NCI-H526 (cell line): Measurements from ENCODE around the gene AADACL2.
"Not testable (repeated sequence)": the region's sequence is repeated elsewhere in the genome, so short reads cannot be mapped to it uniquely, and the experiment has no call there.

Experiments
- DNase-seq, 2 experiments: peaks; one replicate each; lab custom pipeline; 2025; lab: John Stamatoyannopoulos, UW

AADACL2 gene, protein sequence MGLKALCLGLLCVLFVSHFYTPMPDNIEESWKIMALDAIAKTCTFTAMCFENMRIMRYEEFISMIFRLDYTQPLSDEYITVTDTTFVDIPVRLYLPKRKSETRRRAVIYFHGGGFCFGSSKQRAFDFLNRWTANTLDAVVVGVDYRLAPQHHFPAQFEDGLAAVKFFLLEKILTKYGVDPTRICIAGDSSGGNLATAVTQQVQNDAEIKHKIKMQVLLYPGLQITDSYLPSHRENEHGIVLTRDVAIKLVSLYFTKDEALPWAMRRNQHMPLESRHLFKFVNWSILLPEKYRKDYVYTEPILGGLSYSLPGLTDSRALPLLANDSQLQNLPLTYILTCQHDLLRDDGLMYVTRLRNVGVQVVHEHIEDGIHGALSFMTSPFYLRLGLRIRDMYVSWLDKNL

DNA sequence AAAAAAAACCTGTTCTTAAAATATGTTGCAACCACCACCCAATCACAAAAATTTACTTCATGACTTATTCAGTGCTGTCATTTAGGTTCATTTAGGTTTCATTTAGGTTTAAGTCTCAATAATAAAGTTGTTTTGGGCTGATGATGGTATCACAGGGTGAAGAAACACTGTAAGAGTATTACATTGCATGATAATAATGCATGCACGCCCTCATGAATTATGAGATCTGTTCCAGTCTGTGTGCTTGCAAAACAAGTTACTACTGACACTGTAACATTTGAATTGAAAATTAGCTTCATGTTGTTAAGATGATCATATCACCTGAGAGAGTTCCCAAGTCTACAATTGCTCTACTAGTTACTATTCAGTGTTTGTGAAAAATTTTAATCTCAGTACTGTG is at the start of gene AADACL2:
Gene AADACL2, plus strand, starts transcription at position 315 of the 400 bp plus-strand sequence. CDS start 109 bp downstream, outside the sequence.
- DNase-seq: peak; percentile 87 to 93

GRCh38 chr3:151684094-151684493 is 49.6 kb upstream of the AADACL2 start:
- no peak for DNase-seq

- peak; percentile 91 to 96 for DNase-seq
Measured at GRCh38 chr3:151686257-151686656, 47.5 kb upstream of the AADACL2 start.

- no peak for DNase-seq
Measured at GRCh38 chr3:151687076-151687475, 46.7 kb upstream of the AADACL2 start.

GRCh38 chr3:151688571-151688970 is 45.2 kb upstream of the AADACL2 start:
- no peak for DNase-seq

DNA sequence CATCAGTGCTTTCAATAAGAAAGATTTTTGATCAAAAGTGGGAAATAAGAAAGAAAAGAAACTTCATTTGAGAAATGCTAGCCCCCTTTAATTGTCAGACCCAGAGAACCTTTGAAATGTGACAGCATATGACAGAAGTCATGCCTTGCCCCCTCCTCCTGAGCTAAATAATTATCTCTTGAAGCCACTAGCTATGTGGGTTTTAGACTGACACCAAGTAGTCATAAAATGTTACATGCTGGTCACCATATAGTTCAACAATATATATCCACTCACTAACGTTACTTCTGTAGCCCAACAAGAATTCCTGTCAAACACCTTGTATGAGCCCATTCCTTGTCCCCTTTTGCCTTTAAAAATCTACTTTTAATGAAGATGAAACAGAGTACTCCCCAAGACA is 43.1 kb upstream of the AADACL2 start:
- DNase-seq: no peak

DNA sequence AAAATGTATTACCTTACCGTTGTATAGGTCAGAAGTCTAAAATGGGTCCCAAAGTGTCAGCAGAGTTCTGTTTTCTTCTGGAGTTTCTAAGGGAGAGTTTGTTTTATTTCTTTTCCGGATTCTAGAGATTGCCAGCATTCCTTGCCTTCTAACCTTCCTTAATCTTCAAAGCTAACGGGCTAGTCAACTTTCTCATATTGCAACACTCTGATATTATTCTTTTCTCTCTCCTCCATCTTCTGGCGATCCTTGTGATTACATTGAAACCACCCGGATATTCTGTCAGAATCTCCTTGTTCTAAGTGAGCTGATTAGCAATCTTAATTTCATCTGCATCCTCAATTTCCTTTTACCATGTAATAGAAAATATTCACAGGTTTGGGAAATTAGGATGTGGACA is 36.2 kb upstream of the AADACL2 start:
- DNase-seq: no peak

GRCh38 chr3:151707216-151707615 is 26.5 kb upstream of the AADACL2 start:
- DNase-seq: no peak

GRCh38 chr3:151708868-151709267 is 24.9 kb upstream of the AADACL2 start:
- DNase-seq: no peak

DNA sequence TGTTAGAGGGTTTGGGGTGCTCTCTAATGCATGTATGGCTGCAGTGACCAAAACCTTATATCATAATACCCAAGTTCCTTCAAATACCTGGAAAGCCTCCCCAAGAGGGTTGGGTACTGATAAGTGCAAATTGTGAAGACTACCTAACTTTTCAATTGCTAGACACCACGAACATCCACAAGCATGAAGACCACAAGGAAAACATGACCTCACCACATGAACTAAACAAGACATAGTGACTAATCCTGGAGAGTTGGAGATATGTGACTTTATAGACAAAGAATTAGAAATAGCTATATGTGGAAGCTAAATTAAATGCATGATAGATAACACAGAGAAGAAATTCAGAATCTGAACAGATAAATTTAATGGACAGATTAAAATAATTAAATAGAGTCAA is 23.9 kb upstream of the AADACL2 start:
- no peak for DNase-seq

DNA sequence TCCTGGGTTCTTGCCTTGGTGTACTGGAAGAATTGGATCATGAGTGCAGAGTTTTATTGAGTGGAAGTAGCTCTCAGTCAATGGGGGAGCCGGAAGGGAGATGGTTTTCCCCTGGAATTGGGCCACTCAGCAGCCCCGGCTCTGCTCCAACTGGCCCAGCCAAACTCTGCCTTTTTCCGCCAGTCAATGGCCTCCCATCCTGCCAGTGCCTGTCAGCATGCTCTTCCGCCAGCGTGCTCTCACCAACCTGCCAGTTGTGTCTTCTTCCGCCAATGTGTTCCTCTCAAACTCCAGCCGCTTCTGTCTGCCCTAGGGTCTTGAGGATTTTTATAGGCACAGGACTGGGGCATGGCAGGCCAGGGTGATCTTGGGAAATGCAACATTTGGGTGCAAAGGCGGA is 12.4 kb upstream of the AADACL2 start:
- no peak for DNase-seq

GRCh38 chr3:151722856-151723255 is 10.9 kb upstream of the AADACL2 start:
- no peak for DNase-seq

DNA sequence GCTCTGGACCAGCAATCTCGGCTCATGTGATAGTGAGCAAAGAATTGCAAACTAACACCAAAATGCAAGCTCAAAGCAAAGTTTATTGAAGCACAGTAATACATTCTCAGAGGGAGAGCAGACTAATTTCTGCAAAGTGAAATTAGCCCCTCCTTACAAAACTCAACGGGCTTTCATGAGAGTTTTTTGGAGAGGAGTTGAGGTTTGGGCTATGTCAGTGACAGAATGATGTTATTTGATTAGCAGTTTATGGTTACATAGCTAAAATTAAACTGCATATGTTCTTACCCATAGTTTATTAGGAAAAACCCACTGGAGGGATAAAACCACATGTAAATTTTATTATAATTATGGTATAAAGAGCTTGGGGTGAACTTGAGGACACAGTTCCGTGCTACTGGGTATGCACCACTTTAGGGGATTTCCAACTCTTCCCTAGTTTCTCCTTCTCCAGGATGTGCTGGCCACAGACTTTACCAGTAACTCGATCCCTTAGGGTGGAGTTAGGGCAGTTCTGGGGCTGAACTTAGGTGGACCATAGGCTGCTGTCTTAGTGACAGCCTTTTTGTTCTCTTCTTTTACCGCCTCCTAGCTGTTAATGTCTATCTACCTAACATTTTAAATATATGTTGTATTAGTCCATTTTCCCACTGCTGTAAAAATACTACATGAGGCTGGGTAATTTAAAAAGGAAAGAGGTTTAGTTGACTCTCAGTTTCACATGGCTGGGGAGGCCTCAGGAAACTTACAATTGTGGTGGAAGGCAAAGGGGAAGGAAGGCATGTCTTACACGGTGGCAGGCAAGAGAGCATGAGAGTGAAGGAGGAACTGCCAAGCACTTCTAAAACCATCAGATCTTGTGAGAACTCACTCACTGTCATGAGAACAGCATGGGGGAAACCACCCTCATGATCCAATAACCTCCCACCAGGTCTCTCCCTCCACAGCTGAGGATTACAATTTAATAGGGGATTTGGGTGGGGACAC is 8.9 kb upstream of the AADACL2 start:
- DNase-seq: peak; percentile 89 to 92

DNA sequence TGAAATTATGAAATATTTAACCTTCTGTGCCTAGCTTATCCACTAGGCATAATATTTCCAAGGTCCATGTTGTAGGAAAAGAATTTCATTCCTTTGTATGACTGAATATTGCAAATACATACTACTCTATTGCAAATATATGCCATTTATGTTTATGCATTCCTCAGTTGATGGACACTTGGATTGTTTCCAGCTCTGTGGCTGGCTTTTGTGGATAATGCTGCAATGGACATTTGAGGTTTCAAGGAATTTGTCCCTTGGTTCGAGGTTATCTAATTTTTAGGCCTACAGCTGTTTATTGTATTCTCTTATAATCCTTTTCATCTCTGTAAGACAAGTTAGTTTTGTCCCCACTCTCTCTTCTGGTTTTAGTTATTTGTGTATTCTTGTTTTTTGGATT is 7.7 kb upstream of the AADACL2 start:
- no peak for DNase-seq

DNA sequence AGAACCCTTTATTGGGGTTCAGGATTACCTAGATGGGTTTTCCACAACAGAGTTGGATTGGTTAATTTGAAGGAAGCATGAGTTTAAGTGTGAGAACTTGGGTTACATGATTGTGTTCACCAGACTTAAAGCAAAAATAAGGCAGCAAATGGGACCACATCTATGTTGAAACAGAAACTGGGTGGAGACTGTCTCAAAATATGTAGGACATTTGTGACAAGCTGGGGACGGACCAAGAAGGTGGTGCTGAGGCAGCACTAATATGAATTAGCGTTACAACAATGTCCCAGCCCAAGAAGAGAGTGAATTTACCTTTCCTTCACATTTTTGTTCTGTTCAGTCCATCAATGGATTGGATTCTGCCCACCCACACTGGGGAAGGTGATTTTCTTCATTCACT is 866 bp upstream of the AADACL2 start:
- DNase-seq: no peak

DNA sequence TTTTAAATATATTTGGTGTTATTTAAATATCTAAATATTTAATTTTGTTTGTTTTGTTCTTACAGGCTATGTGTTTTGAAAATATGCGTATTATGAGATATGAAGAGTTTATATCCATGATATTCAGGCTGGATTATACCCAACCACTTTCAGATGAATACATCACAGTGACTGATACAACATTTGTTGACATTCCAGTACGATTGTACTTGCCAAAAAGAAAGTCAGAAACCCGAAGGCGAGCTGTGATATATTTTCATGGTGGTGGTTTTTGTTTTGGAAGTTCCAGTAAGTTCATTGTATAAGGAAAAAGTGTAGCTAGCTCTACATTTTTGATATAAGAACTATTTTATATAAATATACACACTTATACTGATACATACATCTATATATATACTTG is 6.9 kb downstream of the AADACL2 start:
- no peak for DNase-seq

GRCh38 chr3:151743855-151744254 is 10.1 kb downstream of the AADACL2 start:
- DNase-seq: no peak

GRCh38 chr3:151750181-151750580 is 16.5 kb downstream of the AADACL2 start:
- no peak for DNase-seq

DNA sequence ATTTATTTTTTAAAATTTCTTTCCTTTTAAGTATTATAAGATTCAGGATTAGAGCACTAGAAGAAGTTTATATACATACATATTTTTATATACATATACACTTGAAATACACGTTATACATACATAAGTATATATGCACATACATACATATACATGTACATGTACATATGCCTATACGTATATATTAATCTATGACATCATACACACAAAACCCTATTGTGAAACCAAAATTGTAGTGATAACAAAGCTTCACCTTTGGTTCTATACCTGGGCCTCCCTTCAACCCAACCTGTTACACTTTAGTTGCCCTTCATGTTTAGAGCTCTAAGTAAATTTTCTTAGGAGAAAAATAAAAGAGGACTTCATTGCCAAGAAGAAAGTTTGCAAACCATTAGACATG is 17.0 kb downstream of the AADACL2 start:
- DNase-seq: no peak

- DNase-seq: no peak
Measured at GRCh38 chr3:151751161-151751560, 17.4 kb downstream of the AADACL2 start.

- no peak for DNase-seq
Measured at GRCh38 chr3:151753846-151754245, 20.1 kb downstream of the AADACL2 start.

DNA sequence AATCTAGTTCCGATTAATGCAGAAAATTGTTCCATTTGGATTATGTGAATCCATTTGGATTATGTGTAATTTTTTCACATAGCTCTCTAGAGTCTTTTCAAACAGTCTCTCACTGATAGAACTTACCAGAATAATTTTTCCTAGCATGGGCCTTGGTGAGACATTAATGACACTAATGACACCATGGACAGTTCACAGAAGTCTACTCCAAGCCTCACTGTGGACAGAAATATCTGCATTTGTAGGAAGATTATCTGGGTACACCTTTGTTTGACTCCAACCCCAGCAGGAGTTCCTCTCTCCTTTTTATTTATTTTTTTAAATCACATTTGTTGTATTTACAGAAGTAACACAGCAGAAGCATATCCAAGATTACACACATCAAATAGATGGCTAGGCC is 27.9 kb downstream of the AADACL2 start:
- no peak for DNase-seq

- DNase-seq: not testable (repeated sequence)
Measured at GRCh38 chr3:151764699-151765098, 31.0 kb downstream of the AADACL2 start.
